GM12875 (cell line): ENCODE results near the gene SH3BGRL.

Experiments used
- H3K4me3 ChIP-seq: one replicate; pipeline ENCODE4 v1.5.1; 2011; ENCODE audit warnings: low read depth, low read length, control low read depth
- CTCF ChIP-seq: IDR thresholded peaks from 2 replicates; pipeline ENCODE4 v1.5.1; 2011; ENCODE audit warnings: low read depth, mild to moderate bottlenecking, control low read depth, inconsistent platforms, low read length, moderate library complexity, borderline replicate concordance; ENCODE audit not compliant: insufficient read depth

SH3BGRL gene

GRCh38 chrX:81257817-81258216 is 55.9 kb downstream of the SH3BGRL start:
- TF ChIP-seq CTCF = no peak
- no peak overlapping the region for H3K4me3 ChIP-seq

GRCh38 chrX:81259020-81259713 is 57.3 kb downstream of the SH3BGRL start:
- H3K4me3 ChIP-seq = no peak overlapping the region
- no peak for TF ChIP-seq CTCF

- no peak overlapping the region for H3K4me3 ChIP-seq
Observed at GRCh38 chrX:81259714-81260395, 58.0 kb downstream of the SH3BGRL start.

GRCh38 chrX:81261576-81261975 is 59.7 kb downstream of the SH3BGRL start:
- no peak overlapping the region for H3K4me3 ChIP-seq
- TF ChIP-seq CTCF = no peak

More at GRCh38 chrX:81259714-81260395, 58.0 kb downstream of the SH3BGRL start:
- no peak for TF ChIP-seq CTCF

GRCh38 chrX:81263059-81263458 is 61.2 kb downstream of the SH3BGRL start:
- TF ChIP-seq CTCF = no peak
- H3K4me3 ChIP-seq = no peak overlapping the region

- H3K4me3 ChIP-seq = no peak overlapping the region
- TF ChIP-seq CTCF = no peak
Observed at GRCh38 chrX:81278616-81279015, 76.7 kb downstream of the SH3BGRL start.

GRCh38 chrX:81280148-81280547 is 78.2 kb downstream of the SH3BGRL start:
- no peak overlapping the region for H3K4me3 ChIP-seq
- no peak for TF ChIP-seq CTCF
